B cell (primary cell): Measurements from ENCODE around the gene FAIM2. TPM values are rescaled to one million over a fixed set of nuclear protein-coding genes. Genes with fewer than 3 reads are reported as not detected.

ENCODE experiments used
- ATAC-seq: fragments of 200-7000 bp; cut with Tn5 transposase; one replicate; pipeline ENCODE4 v1.10.0; 2021; ENCODE audit warnings: low read depth, mild to moderate bottlenecking, moderate number of reproducible peaks, moderate library complexity
- CTCF ChIA-PET: fragments of 350-600 bp; sonication (Branson Sonifier 250); formaldehyde crosslinking; loops from one replicate; lab custom pipeline; 2021; ENCODE audit warnings: antibody characterized with exemption, inconsistent platforms; lab: Charles Lee
- POLR2A ChIA-PET: fragments of 350-600 bp; sonication (Branson Sonifier 250); formaldehyde crosslinking; loops from one replicate; lab custom pipeline; 2021; ENCODE audit warnings: antibody characterized with exemption; lab: Charles Lee
- DNase-seq: peaks from one replicate; pipeline ENCODE4 v3.0.0; 2013
- H2AFZ ChIP-seq: 2 replicates; pipeline ENCODE4 v1.6.1; 2012; ENCODE audit warnings: mild to moderate bottlenecking, low read depth, low read length; ENCODE audit not compliant: insufficient read depth, poor library complexity, severe bottlenecking
- H3K27ac ChIP-seq, 2 donors: 1 replicate in 1 of 2; 2 replicates in 1 of 2; pipeline ENCODE4 v1.5.1; 2012 to 2013; ENCODE audit warnings: low read length in 2 of 2, mild to moderate bottlenecking in 2 of 2, moderate library complexity in 1 of 2
- H3K27me3 ChIP-seq, 4 experiments: fragments of 200-600 bp in 1 of 4; sonication (generic) in 1 of 4; replicated peaks in 1 of 4; 1 replicate in 2 of 4; 2 replicates in 2 of 4; pipeline versions ENCODE4 v1.6.1 to v1.7.0; 2013 to 2016; ENCODE audit warnings: low read length in 3 of 4, mild to moderate bottlenecking in 2 of 4, mixed read lengths in 1 of 4, moderate library complexity in 1 of 4; ENCODE audit not compliant: insufficient read depth in 4 of 4, control insufficient read depth in 3 of 4; ENCODE audit errors: control extremely low read depth in 1 of 4
- H3K36me3 ChIP-seq, 2 experiments: replicated peaks in 1 of 2; 1 replicate in 1 of 2; 2 replicates in 1 of 2; pipeline versions ENCODE4 v1.6.1 to v1.7.1; 2013; ENCODE audit warnings: low read length in 1 of 2; ENCODE audit not compliant: insufficient read depth in 2 of 2, control insufficient read depth in 1 of 2; ENCODE audit errors: control extremely low read depth in 1 of 2, extremely low read depth in 1 of 2
- H3K4me1 ChIP-seq, 2 donors: fragments of 200-600 bp in 1 of 2; sonication (generic) in 1 of 2; 1 replicate in 1 of 2; 2 replicates in 1 of 2; pipeline versions ENCODE4 v1.5.1 to v1.6.1; 2013 to 2017; ENCODE audit warnings: low read length in 2 of 2; ENCODE audit not compliant: control insufficient read depth in 2 of 2, insufficient read depth in 2 of 2
- H3K4me2 ChIP-seq: replicated peaks from 2 replicates; pipeline ENCODE3; 2012; ENCODE audit warnings: mild to moderate bottlenecking, low read depth, low read length; ENCODE audit not compliant: poor library complexity, severe bottlenecking
- H3K4me3 ChIP-seq, 5 experiments: fragments of 200-600 bp in 1 of 5; sonication (generic) in 1 of 5; 1 replicate in 3 of 5; 2 replicates in 2 of 5; pipeline versions ENCODE4 v1.5.1 to v1.7.0; 2011 to 2016; ENCODE audit warnings: low read length in 4 of 5, mild to moderate bottlenecking in 4 of 5, low read depth in 2 of 5, control low read depth in 1 of 5, moderate library complexity in 1 of 5; ENCODE audit not compliant: insufficient read depth in 1 of 5; ENCODE audit errors: control extremely low read depth in 1 of 5, extremely low read depth in 1 of 5
- H3K79me2 ChIP-seq: fragments of 200-600 bp; sonication (generic); one replicate; pipeline ENCODE4 v1.6.0; 2016; ENCODE audit warnings: low read length; ENCODE audit not compliant: control insufficient read depth, insufficient read depth
- H3K9ac ChIP-seq: fragments of 200-600 bp; sonication (generic); 2 replicates; pipeline ENCODE4 v1.6.1; 2017; ENCODE audit warnings: mild to moderate bottlenecking, low read length, moderate library complexity
- H3K9me3 ChIP-seq, 3 donors: one replicate each; pipeline versions ENCODE4 v1.6.1 to v1.7.1; 2013; ENCODE audit warnings: low read length in 2 of 3; ENCODE audit not compliant: control insufficient read depth in 2 of 3, insufficient read depth in 1 of 3; ENCODE audit errors: control extremely low read depth in 1 of 3
- H4K20me1 ChIP-seq: 2 replicates; pipeline ENCODE4 v1.6.0; 2012; ENCODE audit warnings: mild to moderate bottlenecking, low read length; ENCODE audit not compliant: insufficient read depth, control insufficient read depth, poor library complexity, severe bottlenecking
- H3K27ac Mint-ChIP-seq: one replicate; pipeline ENCODE4 v1.8.0; 2021; ENCODE audit warnings: mixed read lengths
- H3K27me3 Mint-ChIP-seq: one replicate; pipeline ENCODE4 v1.8.0; 2021; ENCODE audit warnings: mixed read lengths
- H3K4me1 Mint-ChIP-seq: one replicate; pipeline ENCODE4 v1.8.0; 2021; ENCODE audit warnings: mixed read lengths
- H3K4me3 Mint-ChIP-seq: one replicate; pipeline ENCODE4 v1.8.0; 2021; ENCODE audit warnings: mixed read lengths
- H3K9me3 Mint-ChIP-seq: one replicate; pipeline ENCODE4 v1.8.0; 2022; ENCODE audit warnings: mixed read lengths; ENCODE audit not compliant: insufficient read depth
- CTCF ChIP-seq: fragments of 200-600 bp; IDR thresholded peaks from one replicate; pipeline ENCODE4 v1.8.0; 2022; ENCODE audit warnings: antibody characterized with exemption, mild to moderate bottlenecking
- EZH2 ChIP-seq: IDR thresholded peaks from 2 replicates; pipeline ENCODE4 v1.6.1; 2012; ENCODE audit warnings: borderline replicate concordance, low read depth, mild to moderate bottlenecking, moderate library complexity, low read length; ENCODE audit not compliant: insufficient read depth, poor library complexity, severe bottlenecking
- WGBS: methylation state at CpG from one replicate; pipeline ENCODE4 v1.1.5; 2013; ENCODE audit warnings: missing lambda C conversion rate; ENCODE audit not compliant: insufficient coverage; 5-methylcytosine and 5-hydroxymethylcytosine counted together
- intact Hi-C: fragments of 100-400 bp; cut with micrococcal nuclease; formaldehyde crosslinking; loops from one replicate; pipeline ENCODE4 v1.10.0; 2022
- polyA plus RNA-seq: library from polyadenylated mRNA; depleted of rRNA; stranded (reverse); fragments of >200 nt; gene quantifications from 2 replicates; pipeline ENCODE4 v1.2.3, GENCODE V29; 2012
- total RNA-seq, 2 donors: library from RNA; stranded (reverse); fragments of 120-200 nt in 1 of 2; gene quantifications; 1 replicate in 1 of 2; 2 replicates in 1 of 2; pipeline versions ENCODE4 v1.2.3 to v1.2.4, GENCODE V29; 2013 to 2022

Gene FAIM2
- total and polyA plus RNA-seq, 2 donors (not counting 1 experiment from before 2014, with no cell fraction given), result not detected

GRCh38 chr12:49825971-49826421, 77.7 kb downstream of the FAIM2 start:
- Mint-ChIP-seq H3K4me1 (peaks cover 45% of the 10 kb centered on the region), H3K9me3 (no peaks in the 10 kb centered on the region), H3K27ac (peak overlapping the region; percentile 22), H3K27me3 (no peaks in the 10 kb centered on the region), H3K4me3 (peak overlapping the region; percentile 99)
- Histone ChIP-seq H2AFZ (no peak overlapping the region), H3K27ac (peak overlapping the region in 1 of 2 donors; percentile 2), H3K4me2 (no peak overlapping the region), H3K36me3 (no peaks in the 10 kb centered on the region), H3K9me3 (no peaks in the 10 kb centered on the region), H3K4me3 (no peak overlapping the region), H3K4me1 (peaks cover 31 to 35% of the 10 kb centered on the region in 2 donors), H4K20me1 (peaks cover 7% of the 10 kb centered on the region), H3K27me3 (no peaks in the 10 kb centered on the region), H3K79me2 (peaks cover 45% of the 10 kb centered on the region), H3K9ac (no peak overlapping the region)
- ATAC-seq (no peak), DNase-seq (no peak)
- POLR2A ChIA-PET, result no interaction called here
- 100% methylated on average over 1 of the region's 4 CpGs for WGBS
- no peak for TF ChIP-seq EZH2
- TF ChIP-seq CTCF, result no peak
- CTCF ChIA-PET, result interaction anchor here (1.2 to 2.2 kb wide), 3 partner anchors 13 to 48 kb away, joined by 4 to 7 read pairs (median 4); no protein-coding TSS in a partner anchor
- intact Hi-C loops, result loop anchor here (5.0 kb wide), 2 partner anchors 184 to 259 kb away; partner anchors contain the start of gene MCRS1

GRCh38 chr12:49825360-49825970, 78.2 kb downstream of the FAIM2 start:
- Histone ChIP-seq H3K79me2 (peaks cover 45% of the 10 kb centered on the region), H3K36me3 (no peaks in the 10 kb centered on the region), H4K20me1 (peaks cover 7% of the 10 kb centered on the region), H3K27ac (no peak overlapping the region), H3K4me2 (no peak overlapping the region), H3K9me3 (no peaks in the 10 kb centered on the region), H3K9ac (no peak overlapping the region), H3K4me1 (peaks cover 36 to 39% of the 10 kb centered on the region in 2 donors), H3K27me3 (no peaks in the 10 kb centered on the region), H3K4me3 (no peak overlapping the region), H2AFZ (no peak overlapping the region)
- intact Hi-C loops, result loop anchor here (5.0 kb wide), 2 partner anchors 183 to 258 kb away; partner anchors contain the start of gene MCRS1
- DNase-seq, result no peak
- H3K4me3 Mint-ChIP-seq, result peak overlapping the region; percentile 1
- no peaks in the 10 kb centered on the region for H3K27me3 Mint-ChIP-seq
- CTCF ChIA-PET, result interaction anchor here (1.2 to 2.2 kb wide), 2 partner anchors 14 to 48 kb away, joined by 4 to 7 read pairs; no protein-coding TSS in a partner anchor
- no peak for TF ChIP-seq EZH2
- no peak for TF ChIP-seq CTCF
- WGBS, result 58% methylated on average over 5 of the region's 5 CpGs
- H3K9me3 Mint-ChIP-seq, result no peaks in the 10 kb centered on the region
- peak overlapping the region; percentile 48 for H3K27ac Mint-ChIP-seq
- POLR2A ChIA-PET, result no interaction called here
- no peak for ATAC-seq
- H3K4me1 Mint-ChIP-seq, result peaks cover 48% of the 10 kb centered on the region
